K562 treated with DMSO at 1 percent for 48 hours (cell line): ENCODE measurements around the gene CYLC2. TPM values are rescaled to one million over a fixed set of nuclear protein-coding genes. Genes with fewer than 3 reads are reported as not detected.

Experiments used
- total RNA-seq: library from RNA; unstranded; fragments of 300-600 nt; gene quantifications from 2 replicates; pipeline ENCODE4 v1.2.3, GENCODE V29; 2022; ENCODE audit warnings: low replicate concordance; ENCODE audit errors: extremely low read depth

Gene CYLC2
- total RNA-seq, result not detected in 2 replicates

GRCh38 chr9:102995033-102995432 is at the start of gene CYLC2:
Gene CYLC2, plus strand, starts transcription at chr9:102995333. Its CDS starts 48 bp downstream, at chr9:102995381.

